ENCODE data around the gene TRAF3IP3. TPM values are rescaled to one million over a fixed set of nuclear protein-coding genes. Genes with fewer than 3 reads are reported as not detected.
A peak's percentile ranks its signal among the peaks of the same experiment; 100 is the strongest.

The TRAF3IP3 gene
- total and polyA plus RNA-seq, 5 donors from 2014 or later: 450 to 594 (median 496) TPM

DNA sequence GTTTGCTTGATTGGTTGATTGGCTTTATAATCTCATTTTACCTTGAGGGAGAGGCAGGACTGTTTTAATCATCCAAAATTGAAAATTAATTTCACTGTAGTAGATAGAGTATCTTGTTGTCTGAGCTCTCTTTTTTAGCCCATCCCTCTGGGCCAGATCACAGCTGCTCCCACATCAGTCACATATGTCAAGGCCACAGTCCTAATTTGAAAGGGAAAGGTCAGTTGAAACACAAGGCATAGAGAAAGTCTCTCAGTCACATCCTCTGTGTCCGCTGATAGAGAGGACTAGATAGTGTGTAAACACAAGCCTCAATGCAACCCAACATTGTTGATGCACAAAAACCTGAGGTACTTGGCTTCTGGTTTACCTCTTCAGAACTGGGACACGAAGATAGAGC is 21.7 kb downstream of the TRAF3IP3 start:
- no peak for DNase-seq
- no peaks in the 10 kb centered on the region for H3K9me3 Mint-ChIP-seq
- Histone ChIP-seq H3K9me3 (ENCODE audit: control insufficient read depth in 2 of 2, low read length in 2 of 2) (no peaks in the 10 kb centered on the region), H3K36me3 (ENCODE audit: control insufficient read depth, insufficient read depth, low read length) (peaks cover 92% of the 10 kb centered on the region), H3K27me3 (ENCODE audit: control insufficient read depth, insufficient read depth, low read length) (no peaks in the 10 kb centered on the region), H3K27ac (ENCODE audit: insufficient read depth, low read length, poor library complexity, severe bottlenecking) (peak overlapping the region; percentile 5), H3K4me3 (ENCODE audit: low read depth, low read length) (no peak overlapping the region), H3K4me1 (ENCODE audit: control insufficient read depth, insufficient read depth, low read length, poor library complexity, severe bottlenecking) (peaks cover 36% of the 10 kb centered on the region)
- peak overlapping the region in 2 of 4 donors; percentile 8 to 20 for H3K4me3 Mint-ChIP-seq
- no peaks in the 10 kb centered on the region for H3K27me3 Mint-ChIP-seq
- ATAC-seq (ENCODE audit: low read depth in 2 of 2): no peak
- peak overlapping the region in 2 of 3 donors; percentile 39 to 70 for H3K27ac Mint-ChIP-seq
- H3K4me1 Mint-ChIP-seq: peaks cover 23 to 38% (median 35%) of the 10 kb centered on the region in 4 donors
- H3K36me3 Mint-ChIP-seq: peaks cover 58% of the 10 kb centered on the region

- Mint-ChIP-seq H3K27me3 (no peaks in the 10 kb centered on the region), H3K27ac (peak overlapping the region in 2 of 3 donors; percentile 59 to 70), H3K36me3 (peaks cover 58% of the 10 kb centered on the region), H3K4me3 (peak overlapping the region in 2 of 4 donors; percentile 8 to 20), H3K4me1 (peaks cover 23 to 42% (median 36%) of the 10 kb centered on the region in 4 donors), H3K9me3 (no peaks in the 10 kb centered on the region)
- H3K4me3 ChIP-seq (ENCODE audit: low read depth, low read length): no peak overlapping the region
- peaks cover 90% of the 10 kb centered on the region for H3K36me3 ChIP-seq (ENCODE audit: control insufficient read depth, insufficient read depth, low read length)
- peaks cover 31% of the 10 kb centered on the region for H3K4me1 ChIP-seq (ENCODE audit: control insufficient read depth, insufficient read depth, low read length, poor library complexity, severe bottlenecking)
- no peaks in the 10 kb centered on the region for H3K27me3 ChIP-seq (ENCODE audit: control insufficient read depth, insufficient read depth, low read length)
- peak overlapping the region; percentile 5 for H3K27ac ChIP-seq (ENCODE audit: insufficient read depth, low read length, poor library complexity, severe bottlenecking)
- ATAC-seq (ENCODE audit: low read depth in 2 of 2) (no peak), DNase-seq (no peak)
- no peaks in the 10 kb centered on the region for H3K9me3 ChIP-seq (ENCODE audit: control insufficient read depth in 2 of 2, low read length in 2 of 2)
Measured at GRCh38 chr1:209778102-209778501, 22.2 kb downstream of the TRAF3IP3 start.

GRCh38 chr1:209780268-209780667 is 24.4 kb downstream of the TRAF3IP3 start:
- no peak overlapping the region for H3K4me3 ChIP-seq (ENCODE audit: low read depth, low read length)
- H3K9me3 Mint-ChIP-seq: no peaks in the 10 kb centered on the region
- peak overlapping the region; percentile 36 for H3K27ac ChIP-seq (ENCODE audit: insufficient read depth, low read length, poor library complexity, severe bottlenecking)
- H3K27ac Mint-ChIP-seq: peak overlapping the region in 2 of 3 donors; percentile 2 to 54
- peaks cover 70% of the 10 kb centered on the region for H3K36me3 ChIP-seq (ENCODE audit: control insufficient read depth, insufficient read depth, low read length)
- ATAC-seq (ENCODE audit: low read depth in 2 of 2) (no peak), DNase-seq (no peak)
- peaks cover 5% of the 10 kb centered on the region for H3K27me3 Mint-ChIP-seq
- no peak overlapping the region for H3K4me3 Mint-ChIP-seq
- H3K4me1 Mint-ChIP-seq: peaks cover 18 to 64% (median 34%) of the 10 kb centered on the region in 4 donors
- H3K4me1 ChIP-seq (ENCODE audit: control insufficient read depth, insufficient read depth, low read length, poor library complexity, severe bottlenecking): peaks cover 27% of the 10 kb centered on the region
- H3K9me3 ChIP-seq (ENCODE audit: control insufficient read depth in 2 of 2, low read length in 2 of 2): no peaks in the 10 kb centered on the region
- H3K36me3 Mint-ChIP-seq: peaks cover 45% of the 10 kb centered on the region
- H3K27me3 ChIP-seq (ENCODE audit: control insufficient read depth, insufficient read depth, low read length): no peaks in the 10 kb centered on the region

- Histone ChIP-seq H3K4me1 (ENCODE audit: control insufficient read depth, insufficient read depth, low read length, poor library complexity, severe bottlenecking) (peaks cover 19% of the 10 kb centered on the region), H3K4me3 (ENCODE audit: low read depth, low read length) (peak overlapping the region; percentile 81), H3K9me3 (ENCODE audit: control insufficient read depth in 2 of 2, low read length in 2 of 2) (no peaks in the 10 kb centered on the region), H3K27me3 (ENCODE audit: control insufficient read depth, insufficient read depth, low read length) (peaks cover 2% of the 10 kb centered on the region), H3K27ac (ENCODE audit: insufficient read depth, low read length, poor library complexity, severe bottlenecking) (peak overlapping the region; percentile 90), H3K36me3 (ENCODE audit: control insufficient read depth, insufficient read depth, low read length) (peaks cover 38% of the 10 kb centered on the region)
- Mint-ChIP-seq H3K4me3 (peak overlapping the region; percentile 61 to 98 (median 95)), H3K27ac (peak overlapping the region; percentile 76 to 98 (median 88)), H3K4me1 (peaks cover 14 to 50% (median 26%) of the 10 kb centered on the region in 4 donors), H3K36me3 (peaks cover 21% of the 10 kb centered on the region), H3K9me3 (no peaks in the 10 kb centered on the region), H3K27me3 (peaks cover 21% of the 10 kb centered on the region)
- ATAC-seq (ENCODE audit: low read depth in 2 of 2): no peak
- no peak for DNase-seq
Measured at GRCh38 chr1:209783386-209783785, 27.5 kb downstream of the TRAF3IP3 start.

DNA sequence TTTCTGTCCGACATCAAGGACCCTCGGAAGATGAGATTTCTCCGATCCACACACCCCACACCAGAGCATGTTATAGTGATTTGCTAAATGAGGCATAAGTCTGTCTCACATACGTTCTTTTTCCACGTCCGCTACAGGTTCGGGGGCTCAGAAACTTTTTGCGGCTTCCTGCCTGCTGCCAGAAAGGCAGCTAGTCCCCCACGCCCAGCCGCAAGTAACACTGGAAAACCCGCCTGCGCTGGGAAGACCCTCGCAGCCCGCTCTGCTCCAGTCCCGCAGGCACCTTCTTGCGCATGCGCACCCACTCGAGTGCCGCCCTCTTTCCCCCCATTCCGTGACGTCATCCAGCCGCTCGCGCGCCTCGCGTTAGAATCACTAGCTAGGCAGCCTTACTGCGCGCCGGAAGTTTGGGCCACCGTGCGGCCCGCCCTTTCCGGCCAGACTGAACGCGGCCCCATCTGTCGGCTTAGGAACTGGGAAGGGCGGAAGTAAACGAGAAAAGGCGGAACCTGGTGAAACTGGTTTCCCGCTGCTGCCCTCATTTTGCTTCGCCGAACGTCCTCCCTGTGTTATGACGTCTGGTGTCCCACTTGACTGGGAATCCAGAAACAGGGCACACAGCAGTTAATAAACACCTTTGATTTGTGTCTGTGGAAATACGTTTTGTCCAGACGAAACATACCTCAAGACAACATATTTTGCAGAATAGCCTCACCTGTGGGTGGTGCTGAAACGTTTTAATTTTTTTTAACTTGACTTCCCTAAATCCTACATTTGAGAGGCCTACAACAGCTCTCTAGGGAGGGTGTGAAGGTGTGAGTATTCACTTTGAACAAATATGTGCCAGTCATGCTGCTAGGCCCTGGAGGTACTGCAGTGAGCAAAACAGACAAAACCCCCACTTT is 28.7 kb downstream of the TRAF3IP3 start, which contains the start of gene C1orf74:
TSS of gene C1orf74 (minus strand) at position 295 of the 905 bp plus-strand sequence. CDS start 925 bp downstream, outside the sequence.
- Mint-ChIP-seq H3K4me1 (peaks cover 12 to 42% (median 19%) of the 10 kb centered on the region in 4 donors), H3K36me3 (peaks cover 12% of the 10 kb centered on the region), H3K27me3 (peaks cover 21% of the 10 kb centered on the region), H3K4me3 (peak within 1 kb of the TSS; percentile 88 to 98 (median 95)), H3K27ac (peak within 1 kb of the TSS; percentile 94 to 99 (median 98)), H3K9me3 (no peaks in the 10 kb centered on the region)
- H3K4me1 ChIP-seq (ENCODE audit: control insufficient read depth, insufficient read depth, low read length, poor library complexity, severe bottlenecking): peaks cover 19% of the 10 kb centered on the region
- peak within 1 kb of the TSS; percentile 83 for H3K4me3 ChIP-seq (ENCODE audit: low read depth, low read length)
- H3K27ac ChIP-seq (ENCODE audit: insufficient read depth, low read length, poor library complexity, severe bottlenecking): peak within 1 kb of the TSS; percentile 90
- peaks cover 27% of the 10 kb centered on the region for H3K36me3 ChIP-seq (ENCODE audit: control insufficient read depth, insufficient read depth, low read length)
- H3K9me3 ChIP-seq (ENCODE audit: control insufficient read depth in 2 of 2, low read length in 2 of 2): no peaks in the 10 kb centered on the region
- H3K27me3 ChIP-seq (ENCODE audit: control insufficient read depth, insufficient read depth, low read length): peaks cover 2% of the 10 kb centered on the region
- peak; percentile 98 to 99 (median 99) for DNase-seq
- peak; percentile 98 to 99 for ATAC-seq (ENCODE audit: low read depth in 2 of 2)

- Mint-ChIP-seq H3K9me3 (no peaks in the 10 kb centered on the region), H3K4me3 (peak overlapping the region in 2 of 4 donors; percentile 29 to 88), H3K27me3 (peaks cover 22% of the 10 kb centered on the region), H3K36me3 (peaks cover 17% of the 10 kb centered on the region), H3K27ac (peak overlapping the region in 2 of 3 donors; percentile 23 to 98), H3K4me1 (peaks cover 6 to 34% (median 14%) of the 10 kb centered on the region in 4 donors)
- no peak overlapping the region for H3K4me3 ChIP-seq (ENCODE audit: low read depth, low read length)
- peaks cover 18% of the 10 kb centered on the region for H3K36me3 ChIP-seq (ENCODE audit: control insufficient read depth, insufficient read depth, low read length)
- ATAC-seq (ENCODE audit: low read depth in 2 of 2): no peak
- no peak for DNase-seq
- peaks cover 7% of the 10 kb centered on the region for H3K27me3 ChIP-seq (ENCODE audit: control insufficient read depth, insufficient read depth, low read length)
- peaks cover 19% of the 10 kb centered on the region for H3K4me1 ChIP-seq (ENCODE audit: control insufficient read depth, insufficient read depth, low read length, poor library complexity, severe bottlenecking)
- no peak overlapping the region for H3K27ac ChIP-seq (ENCODE audit: insufficient read depth, low read length, poor library complexity, severe bottlenecking)
- H3K9me3 ChIP-seq (ENCODE audit: control insufficient read depth in 2 of 2, low read length in 2 of 2): no peaks in the 10 kb centered on the region
Measured at GRCh38 chr1:209785592-209785991, 29.7 kb downstream of the TRAF3IP3 start.

GRCh38 chr1:209786146-209786545 is 30.3 kb downstream of the TRAF3IP3 start:
- Histone ChIP-seq H3K36me3 (ENCODE audit: control insufficient read depth, insufficient read depth, low read length) (peaks cover 12% of the 10 kb centered on the region), H3K27me3 (ENCODE audit: control insufficient read depth, insufficient read depth, low read length) (peaks cover 12% of the 10 kb centered on the region), H3K27ac (ENCODE audit: insufficient read depth, low read length, poor library complexity, severe bottlenecking) (no peak overlapping the region), H3K4me1 (ENCODE audit: control insufficient read depth, insufficient read depth, low read length, poor library complexity, severe bottlenecking) (peaks cover 19% of the 10 kb centered on the region), H3K9me3 (ENCODE audit: control insufficient read depth in 2 of 2, low read length in 2 of 2) (no peaks in the 10 kb centered on the region), H3K4me3 (ENCODE audit: low read depth, low read length) (no peak overlapping the region)
- Mint-ChIP-seq H3K27me3 (peaks cover 27% of the 10 kb centered on the region), H3K27ac (peak overlapping the region in 2 of 3 donors; percentile 67 to 98), H3K9me3 (no peaks in the 10 kb centered on the region), H3K4me3 (peak overlapping the region in 1 of 4 donors; percentile 20), H3K4me1 (peaks cover 6 to 34% (median 14%) of the 10 kb centered on the region in 4 donors), H3K36me3 (peaks cover 17% of the 10 kb centered on the region)
- no peak for ATAC-seq (ENCODE audit: low read depth in 2 of 2)
- DNase-seq: no peak
